PC-9 (cell line): ENCODE data around the gene ADAMTSL3.

Source experiments
- EZH2 ChIP-seq: fragments of 200-600 bp; sonication (generic); IDR thresholded peaks from 2 replicates; pipeline ENCODE4 v1.8.0; 2017; ENCODE audit warnings: antibody characterized with exemption, low read depth
- TF ChIP-seq, protein P1 (sequence below): fragments of 200-600 bp; sonication (generic); conservative IDR thresholded peaks from 2 replicates; pipeline ENCODE4 v1.6.1; 2017; ENCODE audit warnings: mixed run types, antibody characterized with exemption, mild to moderate bottlenecking, moderate library complexity

DNA sequence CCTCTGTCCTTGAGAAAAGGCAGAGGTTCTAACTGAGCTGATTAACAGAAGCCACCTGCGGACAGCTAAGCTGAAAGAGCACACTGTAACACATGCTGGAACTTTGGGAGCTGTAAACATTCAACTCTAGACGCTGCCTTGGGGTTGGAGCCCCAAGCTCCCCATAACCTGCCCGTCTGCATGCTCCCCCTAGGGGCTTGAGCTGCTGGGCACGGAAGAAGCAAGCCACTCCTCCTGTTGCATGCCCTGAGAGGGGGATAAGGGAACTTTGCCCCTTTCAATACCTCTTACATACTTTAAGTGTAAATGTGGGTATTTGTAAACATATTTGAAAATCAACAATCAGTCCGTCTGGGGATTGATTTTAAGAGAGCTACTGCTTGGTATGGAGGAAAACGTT lies 188.4 kb downstream of the ADAMTSL3 start:
- TF ChIP-seq EZH2: no peak
- TF ChIP-seq, protein P1, sequence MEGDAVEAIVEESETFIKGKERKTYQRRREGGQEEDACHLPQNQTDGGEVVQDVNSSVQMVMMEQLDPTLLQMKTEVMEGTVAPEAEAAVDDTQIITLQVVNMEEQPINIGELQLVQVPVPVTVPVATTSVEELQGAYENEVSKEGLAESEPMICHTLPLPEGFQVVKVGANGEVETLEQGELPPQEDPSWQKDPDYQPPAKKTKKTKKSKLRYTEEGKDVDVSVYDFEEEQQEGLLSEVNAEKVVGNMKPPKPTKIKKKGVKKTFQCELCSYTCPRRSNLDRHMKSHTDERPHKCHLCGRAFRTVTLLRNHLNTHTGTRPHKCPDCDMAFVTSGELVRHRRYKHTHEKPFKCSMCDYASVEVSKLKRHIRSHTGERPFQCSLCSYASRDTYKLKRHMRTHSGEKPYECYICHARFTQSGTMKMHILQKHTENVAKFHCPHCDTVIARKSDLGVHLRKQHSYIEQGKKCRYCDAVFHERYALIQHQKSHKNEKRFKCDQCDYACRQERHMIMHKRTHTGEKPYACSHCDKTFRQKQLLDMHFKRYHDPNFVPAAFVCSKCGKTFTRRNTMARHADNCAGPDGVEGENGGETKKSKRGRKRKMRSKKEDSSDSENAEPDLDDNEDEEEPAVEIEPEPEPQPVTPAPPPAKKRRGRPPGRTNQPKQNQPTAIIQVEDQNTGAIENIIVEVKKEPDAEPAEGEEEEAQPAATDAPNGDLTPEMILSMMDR: no peak
